Measurements from ENCODE around the gene SMYD3. TPM values are rescaled to one million over a fixed set of nuclear protein-coding genes. Genes with fewer than 3 reads are reported as not detected.

Gene SMYD3
- total RNA-seq, 4 donors from 2014 or later = 8.4 to 25.7 (median 14.4) TPM

- 91 to 93% methylated on average over 19 of the region's 19 CpGs for WGBS, 2 donors
- intact Hi-C loops (cut with DNase I; ENCODE audit: low total_unique reads) = no loop called here
- DNase-seq (ENCODE audit: low spot score in 2 of 2) = no peak
- TF ChIP-seq POLR2A (IDR thresholded peaks at IDR 0.05) (no peak), CTCF (IDR thresholded peaks at IDR 0.05) (no peak)
- H3K4me3 ChIP-seq (ENCODE audit: low read depth, poor library complexity, severe bottlenecking) = no peak overlapping the region
Observed at GRCh38 chr1:245762396-245762910, 744.6 kb downstream of the SMYD3 start.

GRCh38 chr1:245760301-245760700 lies 746.8 kb downstream of the SMYD3 start:
- intact Hi-C loops (cut with DNase I; ENCODE audit: low total_unique reads) = no loop called here
- no peak for TF ChIP-seq CTCF (IDR thresholded peaks at IDR 0.05)
- TF ChIP-seq POLR2A (IDR thresholded peaks at IDR 0.05) = no peak
- H3K4me3 ChIP-seq (ENCODE audit: low read depth, poor library complexity, severe bottlenecking) = no peak overlapping the region
- DNase-seq (ENCODE audit: low spot score in 2 of 2) = no peak
- 96% methylated on average over 4 of the region's 4 CpGs for WGBS, 2 donors

GRCh38 chr1:245754463-245754961 lies 752.6 kb downstream of the SMYD3 start:
- H3K4me3 ChIP-seq (ENCODE audit: low read depth, poor library complexity, severe bottlenecking) = no peak overlapping the region
- intact Hi-C loops (cut with DNase I; ENCODE audit: low total_unique reads) = no loop called here
- TF ChIP-seq CTCF (IDR thresholded peaks at IDR 0.05) = no peak
- TF ChIP-seq POLR2A (IDR thresholded peaks at IDR 0.05) = no peak
- WGBS, 2 donors = 87 to 100% methylated on average over 3 of the region's 3 CpGs
- DNase-seq (ENCODE audit: low spot score in 2 of 2) = no peak

GRCh38 chr1:245753807-245754206 lies 753.3 kb downstream of the SMYD3 start:
- TF ChIP-seq CTCF (IDR thresholded peaks at IDR 0.05) (no peak), POLR2A (IDR thresholded peaks at IDR 0.05) (no peak)
- 96 to 98% methylated on average over 2 of the region's 2 CpGs for WGBS, 2 donors
- no peak for DNase-seq (ENCODE audit: low spot score in 2 of 2)
- no peak overlapping the region for H3K4me3 ChIP-seq (ENCODE audit: low read depth, poor library complexity, severe bottlenecking)
- intact Hi-C loops (cut with DNase I; ENCODE audit: low total_unique reads) = no loop called here

- 82 to 88% methylated on average over 3 of the region's 3 CpGs for WGBS, 2 donors
- no peak for TF ChIP-seq POLR2A (IDR thresholded peaks at IDR 0.05)
- no peak for TF ChIP-seq CTCF (IDR thresholded peaks at IDR 0.05)
- intact Hi-C loops (cut with DNase I; ENCODE audit: low total_unique reads) = no loop called here
Observed at GRCh38 chr1:245752561-245752960, 754.5 kb downstream of the SMYD3 start.

More at GRCh38 chr1:245752561-245752960, 754.5 kb downstream of the SMYD3 start:
- H3K4me3 ChIP-seq (ENCODE audit: low read depth, poor library complexity, severe bottlenecking) = no peak overlapping the region
- no peak for DNase-seq (ENCODE audit: low spot score in 2 of 2)
